HepG2 (cell line): Measurements from ENCODE around the gene C5AR2. TPM values are rescaled to one million over a fixed set of nuclear protein-coding genes. Genes with fewer than 3 reads are reported as not detected.
"Not testable (repeated sequence)": the region's sequence is repeated elsewhere in the genome, so short reads cannot be mapped to it uniquely, and the experiment has no call there.

Source experiments
- ATAC-seq: fragments of 200-7000 bp; cut with Tn5 transposase; 3 replicates; pipeline ENCODE4 v1.9.1; 2020; ENCODE audit warnings: mild to moderate bottlenecking, moderate library complexity
- BruUV-seq: library from RNA; stranded (reverse); fragments of 400-500 nt; replicated peaks from 2 replicates; lab custom pipeline; 2021; lab: Mats Ljungman, UMichigan
- CTCF ChIA-PET: fragments of 300-600 bp; formaldehyde crosslinking; extraction: SDS; loops from one replicate; lab custom pipeline; 2021; ENCODE audit warnings: low total read pairs, inconsistent platforms, low intra/inter-chr PET ratio; lab: Yijun Ruan, JAX
- POLR2A ChIA-PET: fragments of 350-600 bp; sonication (Branson Sonifier 250); formaldehyde crosslinking; loops from one replicate; lab custom pipeline; 2020; ENCODE audit warnings: antibody characterized with exemption, inconsistent platforms; lab: Yijun Ruan, JAX
- DNase-seq: peaks from one replicate; pipeline ENCODE4 v3.0.0-alpha.2; 2015; ENCODE audit warnings: low spot score
- FAIRE-seq: peaks from 3 replicates; lab custom pipeline; 2011; peaks lifted over from hg19 to GRCh38; lab: Jason Lieb, UNC
- H2AFZ ChIP-seq: one replicate; pipeline ENCODE4 v1.6.1; 2011; ENCODE audit warnings: low read length, inconsistent platforms
- H3K27ac ChIP-seq: fragments of 300-600 bp; 3 replicates; pipeline ENCODE4 v1.8.0; 2011; ENCODE audit warnings: mixed run types, mild to moderate bottlenecking, mixed read lengths, low read length, inconsistent platforms; ENCODE audit not compliant: insufficient read depth; ENCODE audit errors: extremely low read length
- H3K27me3 ChIP-seq, 2 experiments: fragments of 200-600 bp in 1 of 2; 2 replicates in 1 of 2; 3 replicates in 1 of 2; pipeline versions ENCODE4 v1.6.0 to v1.8.0; 2011; ENCODE audit warnings: low read length in 2 of 2, mild to moderate bottlenecking in 2 of 2, moderate library complexity in 2 of 2, inconsistent platforms in 1 of 2; ENCODE audit not compliant: insufficient read depth in 2 of 2, control insufficient read depth in 1 of 2
- H3K36me3 ChIP-seq, 2 experiments: fragments of 200-600 bp in 1 of 2; replicated peaks in 1 of 2; 2 replicates in 1 of 2; 3 replicates in 1 of 2; pipeline versions ENCODE4 v1.5.1 to v1.8.0; 2011; ENCODE audit warnings: low read length in 2 of 2, inconsistent platforms in 1 of 2; ENCODE audit not compliant: insufficient read depth in 2 of 2, control insufficient read depth in 1 of 2
- H3K4me1 ChIP-seq: 2 replicates; pipeline ENCODE4 v1.5.1; 2012; ENCODE audit warnings: low read length, inconsistent platforms; ENCODE audit not compliant: insufficient read depth
- H3K4me2 ChIP-seq: 2 replicates; pipeline ENCODE4 v1.6.0; 2011; ENCODE audit warnings: low read depth, low read length, inconsistent platforms
- H3K4me3 ChIP-seq, 3 experiments: fragments of 200-600 bp in 1 of 3; sonication (generic), shearing (Covaris generic) in 1 of 3; replicated peaks in 1 of 3; 2 replicates each; pipeline ENCODE4 v1.5.1; 2011 to 2016; ENCODE audit warnings: low read length in 3 of 3, inconsistent platforms in 2 of 3, low read depth in 2 of 3, mild to moderate bottlenecking in 2 of 3, control low read depth in 1 of 3, mixed read lengths in 1 of 3; ENCODE audit not compliant: insufficient read depth in 1 of 3
- H3K79me2 ChIP-seq: one replicate; pipeline ENCODE4 v1.6.1; 2011; ENCODE audit warnings: low read length, inconsistent platforms; ENCODE audit not compliant: insufficient read depth
- H3K9ac ChIP-seq: 2 replicates; pipeline ENCODE4 v1.6.0; 2011; ENCODE audit warnings: mild to moderate bottlenecking, low read depth, low read length, inconsistent platforms; ENCODE audit not compliant: insufficient read depth
- H3K9me3 ChIP-seq: 2 replicates; pipeline ENCODE4 v1.5.1; 2012; ENCODE audit warnings: mild to moderate bottlenecking, low read length
- H4K20me1 ChIP-seq: 2 replicates; pipeline ENCODE4 v1.6.0; 2011; ENCODE audit warnings: inconsistent platforms, mild to moderate bottlenecking, low read length, moderate library complexity; ENCODE audit not compliant: insufficient read depth
- HNRNPK ChIP-seq: fragments of 200-400 bp; formaldehyde crosslinking; IDR thresholded peaks from 2 replicates; pipeline ENCODE4 v1.6.1; 2018; ENCODE audit warnings: low read length, low read depth, moderate library complexity, mild to moderate bottlenecking; ENCODE audit not compliant: poor library complexity, severe bottlenecking
- MTA3 ChIP-seq: sonication (generic); formaldehyde crosslinking; IDR thresholded peaks from 2 replicates; pipeline ENCODE4 v1.4.0; 2020; ENCODE audit warnings: missing genetic modification reagents
- NR2C2 ChIP-seq: sonication (generic); formaldehyde crosslinking; IDR thresholded peaks from 2 replicates; pipeline ENCODE4 v1.4.0; 2020; ENCODE audit warnings: missing genetic modification reagents, mild to moderate bottlenecking, moderate library complexity, borderline replicate concordance
- WGBS: methylation state at CpG from one replicate; pipeline ENCODE4 v1.1.6; 2017; ENCODE audit warnings: low lambda C conversion rate; 5-methylcytosine and 5-hydroxymethylcytosine counted together
- in situ Hi-C: cut with HindIII; loops from 2 replicates; pipeline ENCODE4 v1.10.0; 2017; ENCODE audit warnings: low pct_unique_long_range_greater_than_20kb; ENCODE audit not compliant: extremely low pct_ligation_motif_present
- intact Hi-C: fragments of 100-400 bp; cut with micrococcal nuclease; formaldehyde crosslinking; loops from one replicate; pipeline ENCODE4 v1.10.0; 2022; ENCODE audit not compliant: unreplicated experiment
- polyA plus RNA-seq, 8 experiments: library from polyadenylated mRNA; depleted of rRNA in 3 of 8; stranded (reverse) in 7 of 8; unstranded in 1 of 8; fragments of >200 nt; fragmentation: Illumina TruSeq in 4 of 8; extraction: Trizol in 4 of 8; gene quantifications; 2 replicates each; pipeline versions ENCODE4 v1.2.1 to v1.2.3, GENCODE V29; 2011 to 2016; ENCODE audit warnings: low read depth in 4 of 8, missing spikeins in 1 of 8, mixed read lengths in 1 of 8; ENCODE audit not compliant: insufficient read depth in 1 of 8
- total RNA-seq, 5 experiments: library from RNA; depleted of rRNA; stranded (reverse); fragments of >200 nt; fragmentation: Illumina TruSeq; extraction: Trizol; gene quantifications; 2 replicates each; pipeline ENCODE4 v1.2.3, GENCODE V29; 2016; ENCODE audit warnings: low read depth in 1 of 5

Gene C5AR2
- total and polyA plus RNA-seq, 2 of the 13 experiments (the other 11 are each of a cell fraction or from before 2014, with no cell fraction given): 0.09 to 0.24 TPM

DNA sequence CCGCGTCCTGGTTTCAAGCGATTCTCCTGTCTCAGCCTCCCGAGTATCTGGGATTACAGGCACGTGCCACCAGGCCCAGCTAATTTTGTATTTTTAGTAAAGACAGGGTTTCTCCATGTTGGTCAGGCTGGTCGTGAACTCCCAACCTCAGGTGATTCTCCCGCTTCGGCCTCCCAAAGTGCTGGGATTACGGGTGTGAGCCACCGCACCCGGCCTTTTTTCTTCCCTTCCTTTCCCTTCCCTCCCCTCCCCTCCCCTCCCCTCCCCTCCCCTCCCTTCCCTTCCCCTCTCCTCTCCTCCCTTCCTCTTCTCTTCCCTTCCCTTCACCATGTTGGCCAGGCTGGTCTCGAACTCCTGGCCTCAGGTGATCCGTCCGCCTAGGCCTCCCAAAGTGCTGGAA is 31.1 kb upstream of the C5AR2 start:
- ATAC-seq, CTCF ChIA-PET, FAIRE-seq, H3K27ac ChIP-seq, H3K4me3 ChIP-seq, H2AFZ ChIP-seq: not testable (repeated sequence)
- H3K4me1 ChIP-seq: peaks cover 12% of the 10 kb centered on the region
- TF ChIP-seq HNRNPK: peak; percentile 72
- TF ChIP-seq, all 625 proteins: peak for 1; not testable (repeated sequence) for 624
- H3K27me3 ChIP-seq, H3K9me3 ChIP-seq, DNase-seq, BruUV-seq, H3K4me2 ChIP-seq, in situ Hi-C loops, H3K79me2 ChIP-seq, POLR2A ChIA-PET, intact Hi-C loops, H4K20me1 ChIP-seq, H3K36me3 ChIP-seq, H3K9ac ChIP-seq: not testable (repeated sequence)
- WGBS: 77% methylated on average over 14 of the region's 14 CpGs

DNA sequence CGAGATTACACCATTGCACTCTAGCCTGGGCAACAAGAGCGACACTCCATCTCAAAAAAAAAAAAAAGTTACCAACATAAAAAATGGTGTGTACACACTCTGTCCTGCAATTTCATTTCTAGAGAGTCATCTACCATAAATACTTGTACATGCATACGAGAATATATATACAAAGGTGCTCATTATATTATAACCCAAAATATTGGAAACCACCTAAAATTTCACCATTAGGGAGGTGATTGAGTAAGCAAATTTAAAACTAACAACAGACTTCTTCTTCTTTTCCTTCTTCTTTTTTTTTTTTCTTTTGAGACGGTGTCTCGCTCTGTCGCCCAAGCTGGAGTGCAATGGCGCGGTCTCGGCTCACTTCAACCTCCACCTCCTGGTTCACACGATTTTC is 29.7 kb upstream of the C5AR2 start:
- POLR2A ChIA-PET: no interaction called here

More for the DNA sequence above, 29.7 kb upstream of the C5AR2 start:
- ATAC-seq (no peak), DNase-seq (no peak), FAIRE-seq (no peak)
- Histone ChIP-seq H3K27ac (no peak overlapping the region), H3K79me2 (no peaks in the 10 kb centered on the region), H3K9me3 (no peaks in the 10 kb centered on the region), H3K36me3 (no peaks in the 10 kb centered on the region), H3K4me1 (peaks cover 17% of the 10 kb centered on the region), H3K4me2 (no peak overlapping the region), H3K27me3 (0 out of 5 replicates have a peak, but pooled peaks cover 0 to 1% of the 10 kb centered on the region in 2 experiments), H2AFZ (no peak overlapping the region), H3K9ac (no peak overlapping the region), H3K4me3 (no peak overlapping the region), H4K20me1 (no peaks in the 10 kb centered on the region)
- intact Hi-C loops (no loop called here), in situ Hi-C loops (no loop called here)
- TF ChIP-seq NR2C2 (CRISPR knock-in tag): no peak
- no peak for TF ChIP-seq MTA3 (CRISPR knock-in tag)
- CTCF ChIA-PET: no interaction called here
- BruUV-seq: no TSS peak
- WGBS: 84% methylated on average over 10 of the region's 10 CpGs
